HepG2 (cell line): ENCODE measurements around the gene STK24. TPM values are rescaled to one million over a fixed set of nuclear protein-coding genes. Genes with fewer than 3 reads are reported as not detected.

Experiments
- KMT2B ChIP-seq: IDR thresholded peaks from 2 replicates; pipeline ENCODE4 v1.6.1; 2016; ENCODE audit warnings: missing genetic modification reagents, missing compliant biosample characterization
- MIXL1 ChIP-seq: IDR thresholded peaks from 2 replicates; pipeline ENCODE4 v1.6.1; 2016
- RBAK ChIP-seq: sonication (generic); formaldehyde crosslinking; IDR thresholded peaks from 2 replicates; pipeline ENCODE4 v1.5.1; 2020; ENCODE audit warnings: mild to moderate bottlenecking, missing genetic modification reagents
- THAP11 ChIP-seq: IDR thresholded peaks from 2 replicates; pipeline ENCODE4 v1.6.1; 2016; ENCODE audit warnings: missing biosample characterization, missing genetic modification reagents
- ZFYVE20 ChIP-seq: sonication (generic); formaldehyde crosslinking; IDR thresholded peaks from 2 replicates; pipeline ENCODE4 v1.8.0; 2023; ENCODE audit warnings: low read depth, mild to moderate bottlenecking, moderate library complexity, missing genetic modification reagents, borderline replicate concordance
- ZNF335 ChIP-seq: sonication (generic); formaldehyde crosslinking; IDR thresholded peaks from 2 replicates; pipeline ENCODE4 v1.4.0; 2020; ENCODE audit warnings: missing genetic modification reagents
- ZNF546 ChIP-seq: sonication (generic); formaldehyde crosslinking; conservative IDR thresholded peaks from 2 replicates; pipeline ENCODE4 v1.8.1; 2023; ENCODE audit warnings: mild to moderate bottlenecking, missing genetic modification reagents
- ZNF589 ChIP-seq: sonication (generic); formaldehyde crosslinking; conservative IDR thresholded peaks from 2 replicates; pipeline ENCODE4 v1.8.0; 2022; ENCODE audit warnings: mild to moderate bottlenecking, moderate library complexity, missing genetic modification reagents
- ZNF704 ChIP-seq: sonication (generic); formaldehyde crosslinking; IDR thresholded peaks from 2 replicates; pipeline ENCODE4 v1.8.1; 2023; ENCODE audit warnings: mild to moderate bottlenecking, inconsistent platforms, moderate library complexity, missing genetic modification reagents, borderline replicate concordance
- polyA plus RNA-seq, 8 experiments: library from polyadenylated mRNA; depleted of rRNA in 3 of 8; stranded (reverse) in 7 of 8; unstranded in 1 of 8; fragments of >200 nt; fragmentation: Illumina TruSeq in 4 of 8; extraction: Trizol in 4 of 8; gene quantifications; 2 replicates each; pipeline versions ENCODE4 v1.2.1 to v1.2.3, GENCODE V29; 2011 to 2016; ENCODE audit warnings: low read depth in 4 of 8, missing spikeins in 1 of 8, mixed read lengths in 1 of 8; ENCODE audit not compliant: insufficient read depth in 1 of 8
- total RNA-seq, 5 experiments: library from RNA; depleted of rRNA; stranded (reverse); fragments of >200 nt; fragmentation: Illumina TruSeq; extraction: Trizol; gene quantifications; 2 replicates each; pipeline ENCODE4 v1.2.3, GENCODE V29; 2016; ENCODE audit warnings: low read depth in 1 of 5
- TF ChIP-seq, protein P1 (sequence below): IDR thresholded peaks from 2 replicates; pipeline ENCODE4 v1.6.1; 2012; ENCODE audit warnings: low read length, improper control_type of control experiment
- TF ChIP-seq, protein P2 (sequence below): sonication (generic); formaldehyde crosslinking; IDR thresholded peaks from 2 replicates; pipeline ENCODE4 v1.4.0; 2020; ENCODE audit warnings: missing genetic modification reagents
- TF ChIP-seq, protein P3 (sequence below): sonication (generic); formaldehyde crosslinking; IDR thresholded peaks from 2 replicates; pipeline ENCODE4 v1.5.1; 2020; ENCODE audit warnings: missing genetic modification reagents, mild to moderate bottlenecking, borderline replicate concordance
- TF ChIP-seq, protein P4 (sequence below): sonication (generic); formaldehyde crosslinking; IDR thresholded peaks from 2 replicates; pipeline ENCODE4 v1.4.0; 2020; ENCODE audit warnings: missing genetic modification reagents, low read depth, mild to moderate bottlenecking, borderline replicate concordance
- TF ChIP-seq, protein P5 (sequence below): sonication (generic); formaldehyde crosslinking; conservative IDR thresholded peaks from 2 replicates; pipeline ENCODE4 v1.8.1; 2023; ENCODE audit warnings: missing genetic modification reagents

Gene STK24
- total and polyA plus RNA-seq, 2 of the 13 experiments (the other 11 are each of a cell fraction or from before 2014, with no cell fraction given) = 51.3 to 73.0 TPM

DNA sequence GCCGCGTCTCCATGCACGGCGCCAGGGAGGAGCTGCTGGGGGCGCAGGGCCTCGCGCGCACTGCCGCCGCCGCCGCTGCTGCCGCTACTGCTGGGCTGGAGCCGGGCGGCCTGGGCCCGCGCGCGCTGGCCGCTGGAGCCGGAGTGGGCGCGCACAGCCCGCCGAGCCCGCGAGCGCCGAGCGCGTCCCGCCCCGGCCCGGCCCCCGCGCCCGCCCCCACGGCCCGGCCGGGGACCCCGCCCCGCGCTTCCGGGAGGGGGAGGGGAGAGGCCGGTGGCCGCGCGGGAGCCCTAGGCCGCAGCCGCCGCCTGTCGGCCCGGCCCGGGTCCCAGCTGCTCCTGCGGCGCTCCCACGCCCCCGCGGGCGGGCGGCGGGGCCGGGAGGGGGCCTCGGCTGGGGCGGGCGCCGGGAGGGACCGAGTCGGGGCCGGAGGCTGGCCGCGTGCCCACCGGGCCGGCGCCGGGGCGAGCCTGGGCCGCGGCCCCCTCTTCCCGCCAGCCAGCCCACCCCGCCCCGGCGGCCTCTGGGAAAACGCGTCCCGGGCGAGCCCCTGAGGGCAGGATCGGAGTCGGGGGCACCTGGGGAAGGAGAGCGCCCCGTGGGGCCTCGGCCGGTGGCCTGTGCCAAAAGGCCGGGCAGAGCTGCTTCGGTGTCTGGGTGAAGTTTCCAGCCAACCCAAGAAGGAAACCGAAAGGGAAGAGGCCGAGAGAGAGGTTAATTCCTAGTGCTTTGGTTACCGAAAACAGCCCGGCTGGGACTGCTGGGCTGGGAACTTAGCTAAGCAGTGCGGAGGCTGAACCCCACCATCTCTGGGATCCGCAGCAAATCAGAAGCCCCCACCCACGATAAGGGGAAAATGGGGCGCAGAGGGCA lies at the start of gene STK24 (continued):
- TF ChIP-seq, protein P1, sequence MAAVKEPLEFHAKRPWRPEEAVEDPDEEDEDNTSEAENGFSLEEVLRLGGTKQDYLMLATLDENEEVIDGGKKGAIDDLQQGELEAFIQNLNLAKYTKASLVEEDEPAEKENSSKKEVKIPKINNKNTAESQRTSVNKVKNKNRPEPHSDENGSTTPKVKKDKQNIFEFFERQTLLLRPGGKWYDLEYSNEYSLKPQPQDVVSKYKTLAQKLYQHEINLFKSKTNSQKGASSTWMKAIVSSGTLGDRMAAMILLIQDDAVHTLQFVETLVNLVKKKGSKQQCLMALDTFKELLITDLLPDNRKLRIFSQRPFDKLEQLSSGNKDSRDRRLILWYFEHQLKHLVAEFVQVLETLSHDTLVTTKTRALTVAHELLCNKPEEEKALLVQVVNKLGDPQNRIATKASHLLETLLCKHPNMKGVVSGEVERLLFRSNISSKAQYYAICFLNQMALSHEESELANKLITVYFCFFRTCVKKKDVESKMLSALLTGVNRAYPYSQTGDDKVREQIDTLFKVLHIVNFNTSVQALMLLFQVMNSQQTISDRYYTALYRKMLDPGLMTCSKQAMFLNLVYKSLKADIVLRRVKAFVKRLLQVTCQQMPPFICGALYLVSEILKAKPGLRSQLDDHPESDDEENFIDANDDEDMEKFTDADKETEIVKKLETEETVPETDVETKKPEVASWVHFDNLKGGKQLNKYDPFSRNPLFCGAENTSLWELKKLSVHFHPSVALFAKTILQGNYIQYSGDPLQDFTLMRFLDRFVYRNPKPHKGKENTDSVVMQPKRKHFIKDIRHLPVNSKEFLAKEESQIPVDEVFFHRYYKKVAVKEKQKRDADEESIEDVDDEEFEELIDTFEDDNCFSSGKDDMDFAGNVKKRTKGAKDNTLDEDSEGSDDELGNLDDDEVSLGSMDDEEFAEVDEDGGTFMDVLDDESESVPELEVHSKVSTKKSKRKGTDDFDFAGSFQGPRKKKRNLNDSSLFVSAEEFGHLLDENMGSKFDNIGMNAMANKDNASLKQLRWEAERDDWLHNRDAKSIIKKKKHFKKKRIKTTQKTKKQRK = no peak
- TF ChIP-seq ZNF335 (CRISPR knock-in tag) = no peak
- TF ChIP-seq RBAK = no peak
- no peak for TF ChIP-seq MIXL1
- TF ChIP-seq ZNF589 (CRISPR knock-in tag) = no peak
- TF ChIP-seq, protein P2, sequence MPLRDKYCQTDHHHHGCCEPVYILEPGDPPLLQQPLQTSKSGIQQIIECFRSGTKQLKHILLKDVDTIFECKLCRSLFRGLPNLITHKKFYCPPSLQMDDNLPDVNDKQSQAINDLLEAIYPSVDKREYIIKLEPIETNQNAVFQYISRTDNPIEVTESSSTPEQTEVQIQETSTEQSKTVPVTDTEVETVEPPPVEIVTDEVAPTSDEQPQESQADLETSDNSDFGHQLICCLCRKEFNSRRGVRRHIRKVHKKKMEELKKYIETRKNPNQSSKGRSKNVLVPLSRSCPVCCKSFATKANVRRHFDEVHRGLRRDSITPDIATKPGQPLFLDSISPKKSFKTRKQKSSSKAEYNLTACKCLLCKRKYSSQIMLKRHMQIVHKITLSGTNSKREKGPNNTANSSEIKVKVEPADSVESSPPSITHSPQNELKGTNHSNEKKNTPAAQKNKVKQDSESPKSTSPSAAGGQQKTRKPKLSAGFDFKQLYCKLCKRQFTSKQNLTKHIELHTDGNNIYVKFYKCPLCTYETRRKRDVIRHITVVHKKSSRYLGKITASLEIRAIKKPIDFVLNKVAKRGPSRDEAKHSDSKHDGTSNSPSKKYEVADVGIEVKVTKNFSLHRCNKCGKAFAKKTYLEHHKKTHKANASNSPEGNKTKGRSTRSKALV (CRISPR knock-in tag) = no peak
- no peak for TF ChIP-seq ZNF704
- TF ChIP-seq, protein P3, sequence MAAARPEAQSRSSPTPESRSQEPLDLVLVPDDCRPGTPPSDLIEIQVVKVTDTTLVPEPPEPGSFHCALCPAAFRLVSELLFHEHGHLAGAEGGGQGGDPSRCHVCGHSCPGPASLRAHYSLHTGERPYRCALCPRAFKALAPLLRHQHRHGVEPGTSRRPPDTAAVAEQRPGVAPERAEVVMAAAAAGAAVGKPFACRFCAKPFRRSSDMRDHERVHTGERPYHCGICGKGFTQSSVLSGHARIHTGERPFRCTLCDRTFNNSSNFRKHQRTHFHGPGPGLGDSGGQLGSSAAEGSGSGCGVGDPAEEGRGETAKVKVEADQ (CRISPR knock-in tag) = no peak
- no peak for TF ChIP-seq ZNF546 (CRISPR knock-in tag)
- TF ChIP-seq, protein P4, sequence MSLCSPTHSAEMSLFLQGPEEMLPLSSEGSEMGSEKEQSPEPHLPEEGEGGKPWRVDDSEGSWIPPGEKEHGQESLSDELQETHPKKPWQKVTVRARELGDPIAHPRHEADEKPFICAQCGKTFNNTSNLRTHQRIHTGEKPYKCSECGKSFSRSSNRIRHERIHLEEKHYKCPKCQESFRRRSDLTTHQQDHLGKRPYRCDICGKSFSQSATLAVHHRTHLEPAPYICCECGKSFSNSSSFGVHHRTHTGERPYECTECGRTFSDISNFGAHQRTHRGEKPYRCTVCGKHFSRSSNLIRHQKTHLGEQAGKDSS (CRISPR knock-in tag) = peak; percentile 53; the same call in 1 of the 2 replicates
- TF ChIP-seq KMT2B (CRISPR knock-in tag) = peak; percentile 20; the same call in 1 of the 2 replicates
- TF ChIP-seq, protein P5, sequence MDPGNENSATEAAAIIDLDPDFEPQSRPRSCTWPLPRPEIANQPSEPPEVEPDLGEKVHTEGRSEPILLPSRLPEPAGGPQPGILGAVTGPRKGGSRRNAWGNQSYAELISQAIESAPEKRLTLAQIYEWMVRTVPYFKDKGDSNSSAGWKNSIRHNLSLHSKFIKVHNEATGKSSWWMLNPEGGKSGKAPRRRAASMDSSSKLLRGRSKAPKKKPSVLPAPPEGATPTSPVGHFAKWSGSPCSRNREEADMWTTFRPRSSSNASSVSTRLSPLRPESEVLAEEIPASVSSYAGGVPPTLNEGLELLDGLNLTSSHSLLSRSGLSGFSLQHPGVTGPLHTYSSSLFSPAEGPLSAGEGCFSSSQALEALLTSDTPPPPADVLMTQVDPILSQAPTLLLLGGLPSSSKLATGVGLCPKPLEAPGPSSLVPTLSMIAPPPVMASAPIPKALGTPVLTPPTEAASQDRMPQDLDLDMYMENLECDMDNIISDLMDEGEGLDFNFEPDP (CRISPR knock-in tag) = no peak
- 0 out of 2 replicates have a peak, but pooled peaks have one; percentile 9 for TF ChIP-seq ZFYVE20 (CRISPR knock-in tag)
- TF ChIP-seq THAP11 (CRISPR knock-in tag) = no peak
